Activated naive CD4-positive, alpha-beta T cell treated with anti-CD3 and anti-CD28 coated beads, Interleukin-2, amount 50 U/mL, for 16 hours (primary cell): ENCODE data around the gene STX1A.

ENCODE experiments used
- DNase-seq: peaks from one replicate; pipeline ENCODE4 v3.0.0-alpha.2; 2020

STX1A gene

GRCh38 chr7:73718905-73719805 lies at the start of gene STX1A:
STX1A (minus strand) TSS chr7:73719669; CDS start chr7:73719631, 38 bp downstream.
- DNase-seq: peak; percentile 74

GRCh38 chr7:73768641-73769480 lies 49.4 kb upstream of the STX1A start:
- no peak for DNase-seq

DNA sequence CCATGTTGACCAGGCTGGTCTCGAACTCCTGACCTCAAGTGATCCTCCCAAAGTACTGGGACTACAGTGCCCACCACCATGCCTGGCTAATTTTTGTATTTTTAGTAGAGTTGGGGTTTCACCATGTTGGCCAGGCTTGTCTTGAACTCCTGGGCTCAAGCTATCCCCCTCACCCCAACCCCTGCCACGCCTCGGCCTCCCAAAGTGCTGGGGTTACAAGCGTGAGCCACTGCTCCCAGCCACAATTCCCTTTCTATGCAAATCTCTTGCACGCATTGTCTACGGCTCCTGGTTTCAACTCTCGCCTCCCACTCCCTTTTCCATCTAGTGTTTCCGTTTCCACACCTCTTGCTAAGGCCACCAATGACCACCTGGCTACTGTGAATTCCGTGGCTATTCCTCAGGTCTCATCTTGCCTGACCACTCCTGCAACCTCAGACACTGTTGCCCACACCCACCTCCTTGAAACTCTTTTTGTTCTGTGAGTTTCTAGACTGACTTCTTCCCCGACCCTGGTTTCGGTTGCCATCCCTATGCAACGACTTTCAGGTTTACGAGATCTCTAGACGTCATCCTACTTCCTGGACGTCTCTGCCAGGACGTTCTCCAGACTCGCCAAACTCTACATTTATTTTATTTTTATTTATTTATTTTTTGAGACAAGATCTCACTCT lies 47.2 kb upstream of the STX1A start:
- DNase-seq: no peak

GRCh38 chr7:73762659-73762999 lies 43.2 kb upstream of the STX1A start:
- no peak for DNase-seq

DNA sequence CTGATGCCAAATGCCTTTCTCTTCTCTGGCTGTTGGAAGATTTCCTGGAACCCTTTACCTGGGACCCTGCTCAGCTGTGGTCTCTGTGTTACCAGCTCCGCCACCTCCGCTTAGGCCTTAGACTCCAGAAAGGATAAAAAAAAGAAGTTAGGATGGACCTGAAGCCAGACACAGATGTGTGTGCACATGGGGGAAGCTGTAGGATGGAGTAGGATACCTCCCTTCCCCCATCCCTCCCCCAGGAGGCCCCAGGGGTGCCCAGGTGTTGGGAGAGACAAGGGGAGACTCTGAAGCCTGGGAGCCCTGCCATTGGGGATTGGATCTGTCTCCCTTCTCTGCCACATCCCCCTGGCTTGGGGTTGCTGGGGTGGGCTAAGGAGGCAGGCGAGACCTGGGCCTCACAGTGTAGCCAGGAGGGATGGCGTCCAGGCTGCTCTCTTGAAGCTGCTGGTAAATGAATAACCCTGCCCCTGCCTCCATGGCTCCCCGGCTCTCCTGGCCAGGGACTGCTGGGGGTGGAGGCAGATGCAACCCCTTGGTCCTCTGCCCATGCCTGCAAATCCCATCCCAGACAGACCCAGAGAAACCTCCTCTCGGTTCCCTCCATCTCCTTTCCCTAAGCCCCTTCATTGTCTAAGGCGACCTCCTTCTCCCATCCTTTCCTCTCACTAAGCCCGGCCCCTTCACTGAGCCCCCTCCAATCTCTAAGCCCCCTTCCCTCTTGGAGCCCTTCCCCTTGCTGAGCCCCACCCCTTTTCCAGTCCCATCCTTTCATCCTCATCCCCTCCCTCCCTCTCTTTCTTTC lies 42.6 kb upstream of the STX1A start:
- no peak for DNase-seq

DNA sequence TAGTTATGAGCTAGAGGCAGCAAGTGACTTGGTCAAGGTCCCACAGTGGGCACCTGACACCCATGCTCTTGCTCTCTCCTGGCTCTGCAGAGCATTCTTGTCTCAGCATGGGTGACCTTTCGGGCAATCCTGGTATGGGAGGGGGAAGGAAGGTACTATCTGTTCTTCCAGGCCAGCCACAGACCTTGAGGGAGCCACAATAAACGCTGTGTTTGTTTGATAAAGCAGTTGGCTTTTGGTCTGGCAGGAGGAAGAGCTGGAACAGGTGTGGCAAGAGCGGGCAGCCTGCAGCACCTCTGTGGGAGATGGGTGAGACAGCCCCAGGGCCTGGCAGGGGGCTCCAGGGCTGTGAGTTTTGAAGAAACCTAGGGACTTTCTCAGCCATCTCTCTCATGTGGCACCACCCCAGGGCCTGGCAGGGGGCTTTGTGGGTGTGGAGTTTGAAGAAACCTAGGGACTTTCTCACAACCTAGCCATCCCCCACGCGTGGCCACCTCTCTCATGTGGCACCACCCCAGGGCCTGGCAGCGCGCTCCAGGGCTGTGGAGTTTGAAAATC lies 39.2 kb upstream of the STX1A start:
- no peak for DNase-seq

- no peak for DNase-seq
Measured at GRCh38 chr7:73749931-73750776, 30.7 kb upstream of the STX1A start.

DNA sequence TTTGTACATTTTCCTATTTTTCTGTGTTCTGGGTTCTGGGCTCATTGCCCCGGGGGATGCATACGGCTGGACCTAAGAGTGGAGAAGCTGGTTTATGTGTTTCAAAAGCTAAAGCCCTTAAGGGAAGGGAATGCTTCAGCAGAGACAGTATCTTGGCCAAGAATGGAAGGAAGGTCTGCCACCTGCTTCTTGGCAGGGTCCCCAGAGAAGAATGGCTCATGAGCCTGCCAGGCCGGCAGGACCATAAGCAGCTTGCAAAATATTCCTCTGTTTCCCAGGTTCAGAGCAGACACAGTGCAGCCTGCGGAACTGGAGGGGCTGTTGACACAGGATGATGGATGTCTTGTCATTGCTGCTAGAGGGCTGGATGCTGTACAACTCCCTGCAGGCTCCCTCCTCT lies 26.9 kb upstream of the STX1A start:
- no peak for DNase-seq

DNA sequence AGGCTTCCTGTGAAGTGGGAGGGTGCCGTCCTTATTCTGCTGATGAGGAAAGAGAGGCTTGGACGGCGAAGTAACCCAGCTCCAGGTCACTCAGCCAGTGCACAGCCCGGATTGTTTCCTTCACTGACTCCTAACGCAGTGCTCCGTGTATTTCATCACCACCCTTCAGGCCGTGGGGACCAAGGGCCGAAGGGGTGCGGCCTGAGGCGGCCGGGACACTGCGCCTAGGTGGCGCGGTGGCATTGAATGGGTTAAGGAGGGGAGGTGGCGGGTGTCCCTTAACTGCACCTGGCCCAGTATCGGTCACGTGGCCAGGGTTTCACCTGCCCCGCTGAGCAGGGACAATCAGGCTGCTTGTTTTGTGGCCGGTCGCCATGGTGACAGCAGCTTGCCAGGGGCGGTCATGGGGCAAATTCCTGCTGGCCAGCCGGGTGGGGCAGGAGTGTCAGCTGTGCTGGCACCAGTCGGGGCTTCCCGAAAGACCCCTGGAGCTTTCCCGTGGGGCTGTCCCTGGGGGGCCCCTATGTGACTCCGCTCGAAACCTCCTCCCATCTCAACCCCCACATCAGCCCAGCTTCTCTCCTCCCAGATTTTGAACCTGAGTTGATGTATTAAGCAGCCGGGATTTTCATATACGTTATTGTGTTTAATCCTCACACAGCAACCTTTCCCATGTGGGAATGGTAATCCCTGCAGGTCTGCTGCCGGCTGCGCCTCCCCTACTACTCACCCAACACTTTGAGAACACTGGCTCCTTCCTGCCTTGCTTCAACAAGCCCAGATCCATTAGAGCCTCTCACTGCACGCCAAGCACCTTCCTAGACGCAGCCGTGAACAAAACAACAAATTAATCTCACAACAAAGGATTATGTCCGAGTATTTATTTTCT lies 23.5 kb upstream of the STX1A start:
- no peak for DNase-seq

GRCh38 chr7:73742338-73742752 lies 22.9 kb upstream of the STX1A start:
- DNase-seq: no peak

- no peak for DNase-seq
Measured at GRCh38 chr7:73741600-73741999, 22.1 kb upstream of the STX1A start.

DNA sequence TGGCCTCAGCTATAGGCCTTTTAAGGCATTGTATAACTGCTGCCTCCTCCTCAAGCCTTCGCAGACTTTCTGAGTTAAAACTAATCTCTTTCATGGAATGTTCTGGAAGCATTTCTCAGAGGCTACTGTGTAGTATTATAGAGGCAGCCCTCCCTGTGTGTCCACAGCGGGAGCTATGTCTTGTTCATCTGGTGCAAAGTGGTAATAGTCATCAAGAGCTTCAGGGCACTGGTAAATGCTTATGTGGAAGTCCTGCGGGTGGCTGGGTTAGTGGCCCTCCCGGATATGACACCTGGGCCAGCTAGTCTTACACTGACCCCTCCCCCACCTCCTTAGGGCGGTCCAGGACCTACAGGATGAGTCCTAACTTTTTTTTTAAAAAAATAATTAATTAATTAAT lies 21.3 kb upstream of the STX1A start:
- DNase-seq: no peak

GRCh38 chr7:73740212-73740611 lies 20.7 kb upstream of the STX1A start:
- no peak for DNase-seq

DNA sequence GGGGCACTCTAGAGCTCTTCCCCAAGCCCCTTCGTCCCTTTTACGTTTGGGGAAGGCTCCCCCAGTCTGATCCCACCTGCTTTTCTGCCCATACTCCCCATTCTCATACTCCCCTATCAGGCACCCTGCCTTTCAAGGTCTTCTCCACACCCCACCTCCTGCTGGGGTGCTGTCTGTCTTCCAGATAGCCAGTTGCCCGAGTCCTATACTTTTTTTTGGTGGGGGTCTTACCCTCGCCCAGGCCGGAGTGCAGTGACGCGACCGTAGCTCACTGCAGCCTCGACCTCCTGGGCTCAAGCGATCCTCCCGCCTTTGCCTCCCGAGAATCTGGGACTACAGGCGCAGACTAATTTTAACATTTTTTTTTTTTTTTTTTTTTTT lies 19.9 kb upstream of the STX1A start:
- no peak for DNase-seq

DNA sequence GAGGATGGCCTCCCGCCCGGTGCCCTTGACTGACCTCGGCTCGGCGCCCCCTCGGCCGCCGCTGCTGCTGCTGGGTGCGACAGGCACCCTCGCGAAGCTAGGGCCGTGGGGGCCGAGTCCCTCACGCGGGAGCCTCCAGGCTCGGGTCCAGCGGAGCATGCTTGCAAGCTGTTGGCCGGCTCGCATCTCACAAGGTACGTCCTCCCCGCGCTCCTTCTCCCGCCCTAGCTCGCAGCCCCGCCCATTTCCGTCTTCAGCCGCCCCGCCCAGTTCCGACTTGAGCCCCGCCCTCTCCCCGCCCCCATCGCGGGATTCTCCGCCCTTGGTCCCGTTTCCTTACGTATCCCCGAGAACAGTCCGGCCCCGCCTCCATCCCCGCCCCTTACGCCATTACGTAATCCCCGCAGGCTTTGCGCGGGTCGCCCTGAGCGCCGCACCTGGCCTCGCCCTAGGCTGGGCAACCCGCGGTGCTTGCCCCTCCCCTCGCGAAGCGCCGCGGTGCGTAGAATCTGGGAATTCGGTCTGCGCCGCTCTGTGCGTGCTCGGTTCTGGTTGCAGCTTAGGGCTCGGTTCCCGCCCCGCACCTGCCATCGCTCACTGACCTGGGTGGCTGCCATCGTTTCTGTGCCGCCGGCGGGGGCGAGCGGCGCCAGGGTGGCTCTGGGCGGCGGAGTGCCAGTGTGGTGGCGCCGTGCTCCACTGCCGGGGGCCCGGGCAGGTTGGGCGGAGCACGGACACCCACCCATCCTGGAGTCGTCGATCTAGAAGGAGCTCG lies 19.3 kb upstream of the STX1A start, which contains the start of gene ABHD11:
TSS of gene ABHD11 (minus strand) at position 191 of the 775 bp plus-strand sequence. CDS start at position 159, 32 bp downstream.
- peak; percentile 98 for DNase-seq

- peak; percentile 60 for DNase-seq
Measured at GRCh38 chr7:73738220-73738611, 18.7 kb upstream of the STX1A start.

GRCh38 chr7:73737491-73738219 lies 18.2 kb upstream of the STX1A start:
- DNase-seq: no peak

DNA sequence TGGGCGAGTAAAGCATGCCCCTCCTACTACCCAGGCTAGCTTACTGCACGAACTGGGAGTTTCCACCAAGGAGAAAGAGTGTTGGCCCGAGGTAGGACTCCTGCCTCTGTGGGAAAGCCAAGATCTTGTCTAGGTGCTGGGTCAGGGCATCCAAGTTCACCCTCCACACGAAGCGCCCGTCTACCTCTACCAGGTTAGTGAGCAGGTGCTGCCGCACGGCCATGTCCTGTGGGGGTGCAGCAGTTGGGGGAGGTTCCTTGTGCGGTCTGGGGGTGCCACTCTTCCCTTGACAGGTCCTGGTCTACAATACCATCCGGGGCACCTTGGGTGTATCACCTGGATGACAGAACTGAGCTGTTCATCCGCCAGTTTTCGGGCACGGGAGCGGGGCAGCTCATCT lies 17.4 kb upstream of the STX1A start:
- no peak for DNase-seq

- DNase-seq: no peak
Measured at GRCh38 chr7:73735528-73735905, 16.0 kb upstream of the STX1A start.
